ENCODE data around the gene OR9Q1.

GRCh38 chr11:58024601-58025091 lies 965 bp downstream of the OR9Q1 start:
- TF ChIP-seq EZH2 (IDR thresholded peaks at IDR 0.05) (no peak), POLR2AphosphoS5 (IDR thresholded peaks at IDR 0.05; ENCODE audit: borderline replicate concordance, low read depth, low read length) (no peak), FOXP2 (optimal IDR thresholded peaks at IDR 0.05; ENCODE audit: control extremely low read depth, extremely low read length, insufficient read depth) (no peak)
